Erythroblast (primary cell): ENCODE data around the gene TRIM69.
"Not testable (repeated sequence)": the region's sequence is repeated elsewhere in the genome, so short reads cannot be mapped to it uniquely, and the experiment has no call there.

Source experiments
- GATA1 ChIP-seq: IDR thresholded peaks from 2 replicates; pipeline ENCODE4 v1.6.1; 2011; ENCODE audit warnings: low read depth, mild to moderate bottlenecking, control low read depth, low read length, moderate library complexity
- POLR2A ChIP-seq: IDR thresholded peaks from 2 replicates; pipeline ENCODE4 v1.6.1; 2011; ENCODE audit warnings: mild to moderate bottlenecking, low read length

DNA sequence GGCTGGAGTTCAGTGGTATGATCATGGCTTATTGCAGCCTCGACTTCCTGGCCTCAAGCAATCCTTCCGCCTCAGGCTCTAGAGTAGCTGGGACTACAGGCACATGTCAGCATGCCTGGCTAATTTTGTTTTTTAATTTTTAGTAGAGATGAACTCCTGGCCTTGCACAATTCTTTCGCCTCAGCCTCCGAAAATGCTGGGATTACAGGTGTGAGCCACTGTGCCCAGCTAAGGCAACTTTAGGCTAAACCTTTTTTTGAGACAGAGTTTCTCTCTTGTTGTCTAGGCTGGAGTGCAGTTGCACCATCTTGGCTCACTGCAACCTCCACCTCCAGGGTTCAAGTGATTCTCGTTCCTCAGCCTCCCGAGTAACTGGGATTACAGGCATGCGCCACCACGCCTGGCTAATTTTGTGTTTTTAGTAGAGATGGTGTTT is 16.3 kb upstream of the TRIM69 start:
- not testable (repeated sequence) for TF ChIP-seq POLR2A, GATA1
